Vagina (tissue), 2 donors: ENCODE results near the gene LRRC8A. TPM values are rescaled to one million over a fixed set of nuclear protein-coding genes. Genes with fewer than 3 reads are reported as not detected.

Experiments used
- DNase-seq, 2 donors: peaks; one replicate each; pipeline ENCODE4 v3.0.0-alpha.2; 2017; ENCODE audit errors: extremely low spot score in 2 of 2
- H3K27ac ChIP-seq: fragments of 200-600 bp; sonication (generic); one replicate; pipeline ENCODE4 v1.5.1; 2019
- H3K27me3 ChIP-seq: fragments of 200-600 bp; sonication (generic); one replicate; pipeline ENCODE4 v1.5.1; 2019
- H3K36me3 ChIP-seq, 2 donors: fragments of 200-600 bp; sonication (generic); one replicate each; pipeline ENCODE4 v1.5.1; 2017 to 2019
- H3K4me1 ChIP-seq: fragments of 200-600 bp; sonication (generic); one replicate; pipeline ENCODE4 v1.5.1; 2019
- H3K4me3 ChIP-seq, 2 donors: fragments of 200-600 bp; sonication (generic); 1 replicate in 1 of 2; 2 replicates in 1 of 2; pipeline ENCODE4 v1.5.1; 2016 to 2019
- H3K9me3 ChIP-seq: fragments of 200-600 bp; sonication (generic); one replicate; pipeline ENCODE4 v1.5.1; 2019
- POLR2A ChIP-seq, 2 donors: fragments of 450-650 bp; IDR thresholded peaks; one replicate each; pipeline ENCODE4 v1.6.1; 2017; ENCODE audit warnings: antibody characterized with exemption in 2 of 2, mild to moderate bottlenecking in 2 of 2, moderate library complexity in 2 of 2
- POLR2AphosphoS5 ChIP-seq, 2 donors: sonication (generic); formaldehyde crosslinking; IDR thresholded peaks; one replicate each; pipeline ENCODE4 v1.9.0; 2017; ENCODE audit warnings: antibody characterized with exemption in 2 of 2, mild to moderate bottlenecking in 2 of 2, low read depth in 1 of 2; ENCODE audit not compliant: insufficient read depth in 1 of 2
- intact Hi-C: fragments of 100-400 bp; cut with DNase I; formaldehyde crosslinking; loops from one replicate; pipeline ENCODE4 v1.15.1; 2023
- total RNA-seq: library from RNA; depleted of rRNA; stranded (reverse); fragments of >200 nt; gene quantifications from one replicate; pipeline ENCODE4 v1.2.3, GENCODE V29; 2016
- TF ChIP-seq, protein P1 (sequence below), 3 experiments: fragments of 450-650 bp in 2 of 3; fragments of 200-600 bp in 1 of 3; sonication (generic) in 1 of 3; IDR thresholded peaks; one replicate each; pipeline ENCODE4 v1.5.1; 2017 to 2019; ENCODE audit warnings: antibody characterized with exemption in 3 of 3, mild to moderate bottlenecking in 2 of 3, moderate library complexity in 2 of 3

The LRRC8A gene
- total RNA-seq, 1 donor from 2014 or later = 110 TPM

DNA sequence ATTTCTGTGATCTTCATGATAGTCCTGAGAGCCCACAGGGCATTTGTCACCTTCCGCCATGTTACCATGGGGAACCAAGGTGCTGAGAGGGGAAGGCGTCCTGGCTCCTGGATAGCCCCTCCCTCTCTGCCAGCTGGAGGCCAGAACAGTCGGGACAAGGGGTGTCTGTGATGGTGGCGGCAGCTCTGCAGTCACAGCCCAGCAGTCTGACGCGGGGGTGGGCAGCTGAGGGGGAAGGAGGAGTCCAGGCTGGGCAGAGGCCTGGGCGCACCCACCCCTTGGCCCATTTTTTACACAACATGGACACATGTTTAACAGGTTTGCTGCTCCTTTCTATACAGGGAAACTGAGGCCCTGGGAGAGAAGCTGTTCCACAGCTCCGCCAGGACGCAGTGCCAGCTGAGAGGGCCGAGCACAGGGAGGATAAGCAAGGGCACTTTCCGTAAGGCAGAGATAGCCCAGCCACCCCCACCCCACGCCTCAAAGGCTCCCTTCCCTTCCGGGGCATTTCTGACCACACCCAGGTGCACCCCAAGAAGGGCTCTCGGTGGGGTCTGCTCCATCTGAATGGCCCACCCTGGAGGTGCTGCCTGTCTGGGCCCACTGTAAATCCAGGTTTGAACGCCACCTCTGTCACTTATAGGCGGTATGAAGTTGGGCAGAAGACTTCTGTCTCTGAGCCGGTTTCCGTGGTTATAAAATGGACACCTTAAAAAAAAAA is 17.1 kb downstream of the LRRC8A start:
- H3K36me3 ChIP-seq = peaks cover 0 to 24% of the 10 kb centered on the region in 2 donors

DNA sequence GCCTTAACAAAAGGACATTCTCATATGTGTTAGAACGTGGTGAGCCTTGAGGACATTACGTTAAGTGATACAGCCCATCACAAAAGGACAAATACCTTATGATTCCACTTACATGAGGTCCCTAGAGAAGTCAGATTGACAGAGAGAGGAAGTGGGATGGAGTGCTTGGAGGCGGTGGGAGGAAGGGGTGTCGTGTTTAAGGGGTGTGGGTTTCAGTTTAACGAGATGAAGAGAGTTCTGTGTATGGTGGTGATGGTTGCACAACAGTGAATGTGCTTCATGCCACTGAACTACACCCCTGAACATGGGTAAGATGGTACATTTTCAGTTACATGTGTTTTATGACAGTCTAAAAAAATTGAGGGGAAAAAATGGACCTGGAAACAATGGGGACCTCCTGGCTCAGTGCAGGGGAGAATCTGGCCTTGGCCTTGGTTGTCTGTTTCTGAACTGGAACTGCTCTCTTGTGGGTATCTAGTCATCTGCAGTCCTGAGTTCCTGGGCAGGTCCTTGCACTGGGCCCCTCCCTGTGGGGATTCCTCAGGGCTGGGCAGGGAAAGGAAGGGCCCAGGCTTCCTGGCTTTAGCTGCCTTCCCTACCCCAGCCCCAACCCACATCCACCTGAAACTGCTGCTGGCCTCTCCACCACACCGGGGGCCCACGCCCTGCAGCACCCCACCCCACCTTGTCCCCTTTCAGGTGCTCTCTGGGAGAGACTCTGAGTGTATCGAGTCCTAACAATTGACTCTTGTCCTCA is 17.8 kb downstream of the LRRC8A start:
- Histone ChIP-seq H3K27me3 (no peaks in the 10 kb centered on the region), H3K4me3 (no peak overlapping the region), H3K9me3 (no peaks in the 10 kb centered on the region), H3K27ac (peak overlapping the region; percentile 94), H3K4me1 (peaks cover 77% of the 10 kb centered on the region), H3K36me3 (peaks cover 0 to 20% of the 10 kb centered on the region in 2 donors)
- DNase-seq = no peak
- intact Hi-C loops = no loop called here
- TF ChIP-seq POLR2AphosphoS5 (IDR thresholded peaks at IDR 0.05; ENCODE audit: insufficient read depth in 1 of 2, low read depth in 1 of 2) = no peak
- no peak for TF ChIP-seq POLR2A (IDR thresholded peaks at IDR 0.05)
- TF ChIP-seq, protein P1, sequence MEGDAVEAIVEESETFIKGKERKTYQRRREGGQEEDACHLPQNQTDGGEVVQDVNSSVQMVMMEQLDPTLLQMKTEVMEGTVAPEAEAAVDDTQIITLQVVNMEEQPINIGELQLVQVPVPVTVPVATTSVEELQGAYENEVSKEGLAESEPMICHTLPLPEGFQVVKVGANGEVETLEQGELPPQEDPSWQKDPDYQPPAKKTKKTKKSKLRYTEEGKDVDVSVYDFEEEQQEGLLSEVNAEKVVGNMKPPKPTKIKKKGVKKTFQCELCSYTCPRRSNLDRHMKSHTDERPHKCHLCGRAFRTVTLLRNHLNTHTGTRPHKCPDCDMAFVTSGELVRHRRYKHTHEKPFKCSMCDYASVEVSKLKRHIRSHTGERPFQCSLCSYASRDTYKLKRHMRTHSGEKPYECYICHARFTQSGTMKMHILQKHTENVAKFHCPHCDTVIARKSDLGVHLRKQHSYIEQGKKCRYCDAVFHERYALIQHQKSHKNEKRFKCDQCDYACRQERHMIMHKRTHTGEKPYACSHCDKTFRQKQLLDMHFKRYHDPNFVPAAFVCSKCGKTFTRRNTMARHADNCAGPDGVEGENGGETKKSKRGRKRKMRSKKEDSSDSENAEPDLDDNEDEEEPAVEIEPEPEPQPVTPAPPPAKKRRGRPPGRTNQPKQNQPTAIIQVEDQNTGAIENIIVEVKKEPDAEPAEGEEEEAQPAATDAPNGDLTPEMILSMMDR (IDR thresholded peaks at IDR 0.05) = no peak

More for the DNA sequence above, 17.1 kb downstream of the LRRC8A start:
- Histone ChIP-seq H3K4me1 (peaks cover 77% of the 10 kb centered on the region), H3K9me3 (no peaks in the 10 kb centered on the region), H3K4me3 (no peak overlapping the region), H3K27ac (peak overlapping the region; percentile 94), H3K27me3 (no peaks in the 10 kb centered on the region)
- intact Hi-C loops = no loop called here
- no peak for DNase-seq
- TF ChIP-seq, protein P1 (IDR thresholded peaks at IDR 0.05) = no peak
- TF ChIP-seq POLR2AphosphoS5 (IDR thresholded peaks at IDR 0.05; ENCODE audit: insufficient read depth in 1 of 2, low read depth in 1 of 2) (no peak), POLR2A (IDR thresholded peaks at IDR 0.05) (no peak)

DNA sequence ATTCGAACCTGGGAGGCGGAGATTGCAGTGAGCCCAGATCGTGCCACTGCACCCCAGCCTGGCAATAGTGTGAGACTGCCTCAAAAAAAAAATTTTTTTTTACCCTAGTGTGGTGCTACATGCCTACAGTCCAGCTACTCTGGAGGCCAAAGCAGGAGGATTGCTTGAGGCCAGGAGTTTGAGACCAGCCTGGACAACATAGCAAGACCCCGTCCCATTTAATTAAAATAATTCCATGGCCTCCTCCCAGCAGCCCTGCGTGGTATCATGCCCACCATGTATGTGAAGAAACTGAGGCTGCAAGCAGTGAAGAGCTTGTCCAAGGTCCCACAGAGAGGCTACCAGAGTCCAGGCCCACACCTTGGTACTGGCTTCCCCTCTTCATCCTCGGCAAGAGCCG is 19.4 kb downstream of the LRRC8A start:
- no peak for DNase-seq
- TF ChIP-seq POLR2A (IDR thresholded peaks at IDR 0.05) (no peak), POLR2AphosphoS5 (IDR thresholded peaks at IDR 0.05; ENCODE audit: insufficient read depth in 1 of 2, low read depth in 1 of 2) (no peak)
- TF ChIP-seq, protein P1 (IDR thresholded peaks at IDR 0.05) = no peak
- no peaks in the 10 kb centered on the region for H3K9me3 ChIP-seq
- H3K27ac ChIP-seq = peak overlapping the region; percentile 94
- H3K4me3 ChIP-seq = no peak overlapping the region
- H3K27me3 ChIP-seq = no peaks in the 10 kb centered on the region
- H3K36me3 ChIP-seq = peaks cover 0 to 14% of the 10 kb centered on the region in 2 donors
- peaks cover 71% of the 10 kb centered on the region for H3K4me1 ChIP-seq
- intact Hi-C loops = no loop called here

DNA sequence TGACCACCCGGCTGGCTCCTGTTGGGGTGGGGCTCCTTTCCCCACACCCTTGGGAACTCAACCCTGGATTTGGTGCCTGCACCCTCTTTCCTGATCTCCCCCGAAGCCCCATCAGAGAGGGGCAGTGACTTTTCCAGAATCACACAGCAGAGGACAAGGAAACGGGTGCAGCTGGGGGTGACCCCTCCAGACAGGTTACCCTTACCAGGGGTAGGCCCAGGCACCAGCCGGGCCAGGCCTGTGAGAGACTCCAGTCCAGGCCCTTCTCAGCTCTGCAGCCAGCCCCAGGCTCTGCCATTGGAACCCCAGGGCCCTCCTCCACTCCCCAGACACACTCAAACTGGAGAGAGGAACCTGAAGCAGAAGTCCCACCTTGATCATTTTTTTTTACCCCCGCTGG is 19.9 kb downstream of the LRRC8A start:
- no peak for DNase-seq
- Histone ChIP-seq H3K27me3 (no peaks in the 10 kb centered on the region), H3K36me3 (peaks cover 0 to 14% of the 10 kb centered on the region in 2 donors), H3K4me1 (peaks cover 71% of the 10 kb centered on the region), H3K9me3 (no peaks in the 10 kb centered on the region), H3K27ac (peak overlapping the region; percentile 94), H3K4me3 (no peak overlapping the region)
- intact Hi-C loops = no loop called here
- TF ChIP-seq POLR2A (IDR thresholded peaks at IDR 0.05) (no peak), POLR2AphosphoS5 (IDR thresholded peaks at IDR 0.05; ENCODE audit: insufficient read depth in 1 of 2, low read depth in 1 of 2) (no peak)
- TF ChIP-seq, protein P1 (IDR thresholded peaks at IDR 0.05) = no peak
